Endothelial cell of umbilical vein (primary cell): ENCODE results near the gene SMARCE1. TPM values are rescaled to one million over a fixed set of nuclear protein-coding genes. Genes with fewer than 3 reads are reported as not detected.

ENCODE experiments used
- BruUV-seq: library from RNA; stranded (reverse); fragments of 400-500 nt; replicated peaks from 2 replicates; lab custom pipeline; 2021; lab: Mats Ljungman, UMichigan
- CTCF ChIA-PET: fragments of 300-600, 350-600 bp; sonication (Branson Sonifier 250); formaldehyde crosslinking; loops from one replicate; lab custom pipeline; 2021; ENCODE audit warnings: antibody characterized with exemption, inconsistent platforms; lab: Charles Lee
- POLR2A ChIA-PET: fragments of 300-600, 350-600 bp; sonication (Branson Sonifier 250); formaldehyde crosslinking; loops from one replicate; lab custom pipeline; 2021; ENCODE audit warnings: antibody characterized with exemption, inconsistent platforms; lab: Charles Lee
- DNase-seq: peaks from one replicate; pipeline ENCODE4 v3.0.0-alpha.2; 2011; ENCODE audit warnings: low read depth, low spot score
- FAIRE-seq: peaks from 2 replicates; lab custom pipeline; 2011; peaks lifted over from hg19 to GRCh38; lab: Jason Lieb, UNC
- H2AFZ ChIP-seq: 2 replicates; pipeline ENCODE4 v1.6.0; 2012; ENCODE audit warnings: low read depth, low read length, control low read depth, inconsistent platforms
- H3K27ac ChIP-seq: 2 replicates; pipeline ENCODE4 v1.5.1; 2011; ENCODE audit warnings: low read depth, mild to moderate bottlenecking, control low read depth, low read length, moderate library complexity; ENCODE audit not compliant: insufficient read depth
- H3K27me3 ChIP-seq, 2 experiments: 2 replicates each; pipeline versions ENCODE4 v1.6.0 to v1.6.1; 2011; ENCODE audit warnings: low read length in 2 of 2, mixed read lengths in 1 of 2; ENCODE audit not compliant: control insufficient read depth in 2 of 2, insufficient read depth in 2 of 2
- H3K36me3 ChIP-seq, 2 experiments: 2 replicates in 1 of 2; 3 replicates in 1 of 2; pipeline ENCODE4 v1.5.1; 2011; ENCODE audit warnings: low read length in 2 of 2, mild to moderate bottlenecking in 1 of 2, moderate library complexity in 1 of 2; ENCODE audit not compliant: control insufficient read depth in 2 of 2, insufficient read depth in 2 of 2; ENCODE audit errors: extremely low read depth in 1 of 2
- H3K4me1 ChIP-seq: 3 replicates; pipeline ENCODE4 v1.5.1; 2011; ENCODE audit warnings: mild to moderate bottlenecking, low read length; ENCODE audit not compliant: control insufficient read depth, insufficient read depth; ENCODE audit errors: extremely low read depth
- H3K4me2 ChIP-seq: 2 replicates; pipeline ENCODE4 v1.6.1; 2011; ENCODE audit warnings: low read length, control low read depth, mixed read lengths; ENCODE audit not compliant: insufficient read depth
- H3K4me3 ChIP-seq, 3 experiments: fragments of 200-600 bp in 1 of 3; sonication (generic), shearing (Covaris generic) in 1 of 3; replicated peaks in 1 of 3; 2 replicates each; pipeline ENCODE4 v1.5.1; 2011 to 2016; ENCODE audit warnings: control low read depth in 3 of 3, low read length in 3 of 3, mild to moderate bottlenecking in 2 of 3, inconsistent platforms in 1 of 3, low read depth in 1 of 3, moderate library complexity in 1 of 3; ENCODE audit not compliant: insufficient read depth in 1 of 3
- H3K79me2 ChIP-seq: 2 replicates; pipeline ENCODE4 v1.6.0; 2012; ENCODE audit warnings: low read length, inconsistent platforms; ENCODE audit not compliant: control insufficient read depth, insufficient read depth
- H3K9ac ChIP-seq: replicated peaks from 2 replicates; pipeline ENCODE3; 2011; ENCODE audit warnings: low read length, control low read depth; ENCODE audit not compliant: insufficient read depth; ENCODE audit errors: extremely low read depth
- H3K9me1 ChIP-seq: replicated peaks from 3 replicates; pipeline ENCODE4 v1.6.0; 2011; ENCODE audit warnings: mild to moderate bottlenecking, low read length; ENCODE audit not compliant: control insufficient read depth, insufficient read depth; ENCODE audit errors: extremely low read depth
- H3K9me3 ChIP-seq: replicated peaks from 2 replicates; pipeline ENCODE4 v1.5.1; 2012; ENCODE audit warnings: low read length, inconsistent platforms; ENCODE audit not compliant: control insufficient read depth, insufficient read depth
- H4K20me1 ChIP-seq: replicated peaks from 2 replicates; pipeline ENCODE3; 2011; ENCODE audit warnings: mild to moderate bottlenecking, low read length; ENCODE audit not compliant: control insufficient read depth, insufficient read depth; ENCODE audit errors: extremely low read depth
- CTCF ChIP-seq, 2 donors: IDR thresholded peaks; 1 replicate in 1 of 2; 2 replicates in 1 of 2; pipeline ENCODE4 v1.5.1; 2011; ENCODE audit warnings: low read length in 2 of 2, mild to moderate bottlenecking in 2 of 2, moderate library complexity in 2 of 2, control low read depth in 1 of 2, inconsistent platforms in 1 of 2, low read depth in 1 of 2; ENCODE audit not compliant: insufficient read depth in 1 of 2; ENCODE audit errors: extremely low read depth in 1 of 2
- EZH2 ChIP-seq: IDR thresholded peaks from 2 replicates; pipeline ENCODE4 v1.6.1; 2012; ENCODE audit warnings: borderline replicate concordance, low read depth, mild to moderate bottlenecking, moderate library complexity, low read length, inconsistent platforms; ENCODE audit not compliant: severe bottlenecking
- FOS ChIP-seq: IDR thresholded peaks from 2 replicates; pipeline ENCODE4 v1.6.1; 2011; ENCODE audit warnings: mild to moderate bottlenecking, low read length, moderate library complexity, borderline replicate concordance; ENCODE audit not compliant: insufficient read depth
- GATA2 ChIP-seq: IDR thresholded peaks from 2 replicates; pipeline ENCODE4 v1.7.0; 2011; ENCODE audit warnings: low read depth, mild to moderate bottlenecking, moderate library complexity, mixed read lengths, low read length; ENCODE audit not compliant: insufficient read length, insufficient read depth
- JUN ChIP-seq: IDR thresholded peaks from 2 replicates; pipeline ENCODE4 v1.6.1; 2011; ENCODE audit warnings: borderline replicate concordance, low read depth; ENCODE audit not compliant: insufficient read length, insufficient read depth
- MAX ChIP-seq: IDR thresholded peaks from 2 replicates; pipeline ENCODE4 v1.6.1; 2011; ENCODE audit not compliant: insufficient read depth, insufficient read length
- MYC ChIP-seq: IDR thresholded peaks from one replicate; pipeline ENCODE4 v1.6.1; 2011; ENCODE audit warnings: mild to moderate bottlenecking, low read depth, low read length
- POLR2A ChIP-seq: IDR thresholded peaks from 2 replicates; pipeline ENCODE4 v1.6.1; 2012; ENCODE audit warnings: low read depth, mild to moderate bottlenecking, control low read depth, low read length
- POLR2AphosphoS5 ChIP-seq: IDR thresholded peaks from 2 replicates; pipeline ENCODE4 v1.6.1; 2012; ENCODE audit warnings: low read depth, mild to moderate bottlenecking, control low read depth, low read length, moderate library complexity; ENCODE audit not compliant: insufficient read depth
- dilution Hi-C: fragments of 300-500 bp; cut with MboI; formaldehyde crosslinking; loops from one replicate; pipeline ENCODE4 v1.15.0; 2019; ENCODE audit warnings: low sequenced_read_pairs; ENCODE audit not compliant: extremely low pct_ligation_motif_present
- intact Hi-C: fragments of 100-400 bp; cut with micrococcal nuclease; formaldehyde crosslinking; loops from one replicate; pipeline ENCODE4 v1.10.0; 2022
- polyA plus RNA-seq, 4 experiments: library from polyadenylated mRNA; depleted of rRNA in 3 of 4; stranded (reverse) in 3 of 4; unstranded in 1 of 4; fragments of >200 nt; gene quantifications; 2 replicates each; pipeline versions ENCODE4 v1.2.1 to v1.2.3, GENCODE V29; 2011 to 2012; ENCODE audit warnings: missing spikeins in 1 of 4
- total RNA-seq: library from RNA; stranded (reverse); gene quantifications from 2 replicates; pipeline ENCODE4 v1.2.3, GENCODE V29; 2021

Gene SMARCE1
- total and polyA plus RNA-seq, 2 donors (not counting 3 experiments of a cell fraction or from before 2014, with no cell fraction given) = 28.4 to 127 TPM

GRCh38 chr17:40645943-40646342 is 1.7 kb downstream of the SMARCE1 start:
- ChIA-PET POLR2A (interaction anchor here (0.7 kb wide), 1 partner anchor 64 kb away, joined by 3 read pairs; no protein-coding TSS in a partner anchor), CTCF (interaction anchor here (1.0 to 2.8 kb wide), 5 partner anchors 9 to 157 kb away, joined by 3 to 11 read pairs (median 3); no protein-coding TSS in a partner anchor)
- dilution Hi-C loops = no loop called here
- peak overlapping the region; percentile 100 for H3K9ac ChIP-seq
- no peak overlapping the region for H3K27ac ChIP-seq
- BruUV-seq = no TSS peak
- no peaks in the 10 kb centered on the region for H3K9me3 ChIP-seq
- H3K79me2 ChIP-seq = peaks cover 54% of the 10 kb centered on the region
- H3K27me3 ChIP-seq = no peaks in the 10 kb centered on the region
- DNase-seq (no peak), FAIRE-seq (no peak)
- peak overlapping the region in 1 of 3 experiments; percentile 23 for H3K4me3 ChIP-seq
- peak overlapping the region; percentile 100 for H3K4me2 ChIP-seq
- peaks cover 5 to 27% of the 10 kb centered on the region in 2 experiments for H3K36me3 ChIP-seq
- intact Hi-C loops = loop anchor here (10.0 kb wide), 1 partner anchor 1019 kb away; no protein-coding TSS in a partner anchor
- TF ChIP-seq GATA2 = no peak
- TF ChIP-seq JUN = no peak
- no peak for TF ChIP-seq POLR2A
- TF ChIP-seq FOS = no peak
- H3K4me1 ChIP-seq = peaks cover 22% of the 10 kb centered on the region
- H4K20me1 ChIP-seq = peaks cover 2% of the 10 kb centered on the region
- no peaks in the 10 kb centered on the region for H3K9me1 ChIP-seq
- no peak overlapping the region for H2AFZ ChIP-seq

- FAIRE-seq (no peak), DNase-seq (no peak)
- POLR2A ChIA-PET = interaction anchor here (0.7 kb wide), 1 partner anchor 63 kb away, joined by 3 read pairs; no protein-coding TSS in a partner anchor
- Histone ChIP-seq H3K9me1 (peaks cover 2% of the 10 kb centered on the region), H2AFZ (no peak overlapping the region), H3K27ac (no peak overlapping the region), H3K9me3 (no peaks in the 10 kb centered on the region), H4K20me1 (peaks cover 2% of the 10 kb centered on the region), H3K4me2 (peak overlapping the region; percentile 22), H3K36me3 (peaks cover 5 to 27% of the 10 kb centered on the region in 2 experiments), H3K27me3 (no peaks in the 10 kb centered on the region), H3K4me1 (peaks cover 22% of the 10 kb centered on the region), H3K9ac (peak overlapping the region; percentile 10), H3K79me2 (peaks cover 59% of the 10 kb centered on the region), H3K4me3 (no peak overlapping the region)
- intact Hi-C loops = loop anchor here (10.0 kb wide), 1 partner anchor 1020 kb away; no protein-coding TSS in a partner anchor
- dilution Hi-C loops = no loop called here
- no TSS peak for BruUV-seq
- CTCF ChIA-PET = interaction anchor here (1.0 to 1.3 kb wide), 4 partner anchors 8 to 25 kb away, joined by 3 to 4 read pairs (median 3); no protein-coding TSS in a partner anchor
- TF ChIP-seq EZH2 = no peak
- TF ChIP-seq GATA2 = no peak
- no peak for TF ChIP-seq POLR2A
- TF ChIP-seq MYC = no peak
- TF ChIP-seq MAX = no peak
- TF ChIP-seq POLR2AphosphoS5 = no peak
- no peak for TF ChIP-seq JUN
- TF ChIP-seq CTCF (IDR thresholded peaks at IDR 0.05; ENCODE audit: extremely low read depth in 1 of 2, insufficient read depth in 1 of 2, low read depth in 1 of 2, low read length in 2 of 2) = no peak
- TF ChIP-seq FOS = no peak
Observed at GRCh38 chr17:40645291-40645690, 2.3 kb downstream of the SMARCE1 start.
